ENCODE results near the gene DTWD1. TPM values are rescaled to one million over a fixed set of nuclear protein-coding genes. Genes with fewer than 3 reads are reported as not detected.

The DTWD1 gene
- total RNA-seq, 2 donors from 2014 or later, result 11.4 to 12.1 TPM

DNA sequence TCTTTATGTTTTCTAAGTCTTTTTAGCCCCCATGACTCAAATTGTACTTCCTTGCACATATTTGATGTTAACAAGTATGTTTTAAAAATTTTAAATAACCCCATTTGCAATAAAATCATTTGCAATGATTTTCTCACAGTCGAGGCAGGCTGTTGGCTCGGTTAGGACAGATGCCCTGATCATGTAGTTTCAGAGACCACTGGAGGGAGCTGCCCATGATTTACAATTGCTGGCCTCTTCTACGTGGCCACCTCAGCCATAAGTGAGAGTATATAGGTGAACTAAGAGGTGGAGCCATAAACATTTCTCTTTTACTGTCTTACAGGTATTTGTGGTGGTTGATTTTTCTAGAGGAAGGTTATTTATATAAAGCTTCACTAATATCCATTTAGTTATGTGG, 1.7 kb downstream of the DTWD1 start:
- ATAC-seq (no peak), DNase-seq (ENCODE audit: low spot score) (no peak)
- Mint-ChIP-seq H3K27me3 (no peaks in the 10 kb centered on the region), H3K27ac (no peak overlapping the region), H3K9me3 (no peaks in the 10 kb centered on the region), H3K4me3 (peak overlapping the region; percentile 87), H3K36me3 (peaks cover 11% of the 10 kb centered on the region), H3K4me1 (ENCODE audit: low read depth in 2 of 2) (peaks cover 23 to 31% of the 10 kb centered on the region in 2 donors)

DNA sequence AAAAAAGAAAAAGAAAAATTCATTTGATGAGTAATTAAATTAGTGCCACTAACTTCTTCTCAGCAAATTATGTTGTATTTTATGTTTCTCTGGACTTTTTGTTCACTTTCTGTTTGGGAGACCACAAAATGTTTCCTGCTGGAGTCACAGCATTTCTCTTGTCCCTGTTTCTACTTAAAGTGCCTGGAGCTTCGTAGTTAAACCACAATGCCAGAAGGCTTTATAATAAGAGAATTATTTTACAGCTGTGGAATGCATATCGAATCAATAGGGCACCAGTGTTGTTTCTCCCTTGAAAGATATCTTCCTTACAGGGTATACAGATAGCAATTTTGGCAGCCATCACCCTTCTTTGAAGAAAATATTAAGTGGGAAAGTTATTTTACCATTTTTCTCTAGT, 3.2 kb downstream of the DTWD1 start:
- ATAC-seq (no peak), DNase-seq (ENCODE audit: low spot score) (no peak)
- Mint-ChIP-seq H3K9me3 (no peaks in the 10 kb centered on the region), H3K27me3 (no peaks in the 10 kb centered on the region), H3K4me3 (no peak overlapping the region), H3K36me3 (peaks cover 11% of the 10 kb centered on the region), H3K27ac (no peak overlapping the region), H3K4me1 (ENCODE audit: low read depth in 2 of 2) (peaks cover 23 to 31% of the 10 kb centered on the region in 2 donors)

DNA sequence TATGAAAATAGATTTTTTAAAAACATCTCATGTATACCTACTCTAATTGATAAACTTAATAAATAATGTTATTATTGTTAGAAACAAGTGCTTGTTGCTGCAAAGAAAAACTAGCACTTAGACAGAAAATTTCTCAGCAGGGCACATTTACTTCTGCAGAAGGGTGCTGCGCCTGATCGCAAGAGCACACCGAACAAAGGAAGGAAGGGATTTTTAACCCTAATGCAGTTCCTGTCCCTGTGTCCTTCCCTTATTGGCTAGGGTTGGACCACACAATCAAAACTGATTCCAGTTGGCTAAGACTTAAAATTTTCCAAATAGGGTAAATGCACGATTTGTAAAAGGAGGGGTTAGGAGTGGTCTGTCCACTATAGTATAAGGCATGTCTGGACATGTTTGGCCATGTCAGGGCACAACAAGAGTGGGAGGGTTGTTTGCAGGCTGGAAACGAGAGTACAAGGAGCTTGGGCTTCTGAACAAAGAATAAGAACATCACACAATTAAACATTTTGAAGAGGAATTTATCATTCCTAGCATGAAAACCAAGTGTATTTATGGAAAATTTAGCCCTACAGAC, 4.7 kb downstream of the DTWD1 start:
- Mint-ChIP-seq H3K36me3 (peaks cover 11% of the 10 kb centered on the region), H3K27ac (no peak overlapping the region), H3K4me3 (no peak overlapping the region), H3K4me1 (ENCODE audit: low read depth in 2 of 2) (peaks cover 17 to 23% of the 10 kb centered on the region in 2 donors), H3K27me3 (no peaks in the 10 kb centered on the region), H3K9me3 (no peaks in the 10 kb centered on the region)
- DNase-seq (ENCODE audit: low spot score) (no peak), ATAC-seq (no peak)

DNA sequence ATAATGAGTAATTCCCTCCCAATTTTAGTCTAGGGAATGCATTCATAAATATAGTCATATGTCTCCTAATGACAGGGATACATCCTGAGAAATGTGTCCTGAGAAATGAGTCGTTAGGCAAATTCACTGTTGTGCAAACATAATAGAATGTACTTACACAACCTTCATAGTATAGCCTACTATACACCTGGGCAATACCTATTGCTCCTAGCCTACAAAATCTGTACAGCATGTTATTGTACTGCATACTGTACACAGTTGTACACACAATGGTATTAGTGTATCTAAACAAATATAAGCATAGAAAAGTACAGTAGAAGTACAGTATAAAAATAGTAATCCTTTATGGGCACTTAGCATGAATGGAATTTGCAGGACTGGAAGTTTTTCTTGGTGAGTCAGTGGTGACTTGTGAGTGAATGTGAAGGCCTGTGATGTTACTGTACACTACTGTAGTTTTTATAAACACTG, 6.6 kb downstream of the DTWD1 start:
- DNase-seq (ENCODE audit: low spot score), result no peak
- no peaks in the 10 kb centered on the region for H3K27me3 Mint-ChIP-seq
- peaks cover 4 to 5% of the 10 kb centered on the region in 2 donors for H3K4me1 Mint-ChIP-seq (ENCODE audit: low read depth in 2 of 2)

DNA sequence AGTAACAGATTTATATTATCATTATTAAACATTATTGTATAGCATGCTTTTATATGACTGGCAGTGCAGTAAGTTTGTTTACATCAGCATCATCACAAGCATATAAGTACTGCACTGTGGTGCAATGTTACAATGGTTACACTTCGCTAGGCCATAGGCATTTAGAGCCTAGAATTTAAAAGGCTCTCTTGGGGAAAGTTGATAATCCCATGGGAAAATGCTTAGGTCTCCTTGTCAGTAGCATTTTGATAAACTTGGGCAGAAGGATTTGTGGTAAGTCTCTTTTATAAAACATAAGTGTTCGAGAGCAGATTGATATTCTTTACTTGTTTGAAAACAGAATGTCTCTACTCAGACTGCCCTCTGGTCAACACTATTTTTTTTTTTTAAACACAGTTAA, 7.5 kb downstream of the DTWD1 start:
- DNase-seq (ENCODE audit: low spot score), result no peak
- Mint-ChIP-seq H3K4me3 (no peak overlapping the region), H3K27me3 (no peaks in the 10 kb centered on the region), H3K27ac (no peak overlapping the region), H3K9me3 (no peaks in the 10 kb centered on the region), H3K36me3 (peaks cover 11% of the 10 kb centered on the region), H3K4me1 (ENCODE audit: low read depth in 2 of 2) (peaks cover 2 to 3% of the 10 kb centered on the region in 2 donors)
- ATAC-seq, result no peak

More for the DNA sequence above, 6.6 kb downstream of the DTWD1 start:
- H3K27ac Mint-ChIP-seq, result no peak overlapping the region
- peaks cover 11% of the 10 kb centered on the region for H3K36me3 Mint-ChIP-seq
- no peak overlapping the region for H3K4me3 Mint-ChIP-seq
- no peak for ATAC-seq
- H3K9me3 Mint-ChIP-seq, result no peaks in the 10 kb centered on the region

DNA sequence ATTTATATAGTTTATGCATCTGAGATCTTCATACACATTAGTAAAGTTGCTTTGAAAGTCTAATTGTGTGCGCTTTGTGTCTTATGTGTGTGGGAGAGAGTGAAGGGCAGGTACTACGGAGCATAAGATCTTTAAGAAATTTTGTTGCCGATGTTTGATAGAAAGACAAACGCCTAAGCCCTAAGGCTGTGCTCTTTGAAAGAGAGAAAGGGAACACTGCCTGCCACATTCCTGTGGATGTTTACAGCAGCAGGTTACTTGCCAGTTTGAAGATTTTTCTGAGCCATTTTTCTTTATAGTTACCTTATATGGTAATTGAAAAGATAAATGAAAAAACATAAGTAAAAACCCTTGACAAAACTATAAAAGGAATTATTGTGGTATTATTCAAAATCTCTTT, 17.0 kb downstream of the DTWD1 start:
- H3K36me3 Mint-ChIP-seq, result peaks cover 6% of the 10 kb centered on the region
- H3K4me1 Mint-ChIP-seq (ENCODE audit: low read depth in 2 of 2), result no peaks in the 10 kb centered on the region
- no peaks in the 10 kb centered on the region for H3K9me3 Mint-ChIP-seq
- H3K4me3 Mint-ChIP-seq, result no peak overlapping the region
- DNase-seq (ENCODE audit: low spot score), result no peak
- ATAC-seq, result no peak
- no peaks in the 10 kb centered on the region for H3K27me3 Mint-ChIP-seq
- H3K27ac Mint-ChIP-seq, result no peak overlapping the region

DNA sequence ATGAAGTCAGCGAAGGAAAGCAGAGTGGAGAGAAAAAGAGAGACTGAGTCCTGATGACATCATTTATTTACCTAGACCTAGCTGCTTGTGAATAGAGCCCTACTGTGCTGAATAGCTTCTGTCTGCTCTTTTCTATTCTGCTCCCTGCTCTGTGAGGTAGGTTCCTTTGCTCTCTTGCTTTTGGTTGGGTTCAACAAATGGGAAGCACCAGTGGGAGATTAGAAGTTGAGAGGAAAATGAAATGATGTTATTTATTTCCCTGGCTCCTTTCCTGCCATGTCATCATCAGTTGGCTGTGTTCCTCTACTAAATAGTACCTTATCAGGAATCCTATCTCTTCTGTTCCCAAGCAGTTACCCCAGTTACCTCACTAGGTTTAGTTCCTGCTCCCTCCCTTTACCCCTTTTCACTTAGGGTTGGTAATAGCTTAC, 23.5 kb downstream of the DTWD1 start:
- ATAC-seq (no peak), DNase-seq (ENCODE audit: low spot score) (no peak)
- Mint-ChIP-seq H3K9me3 (no peaks in the 10 kb centered on the region), H3K27ac (no peak overlapping the region), H3K4me1 (ENCODE audit: low read depth in 2 of 2) (no peaks in the 10 kb centered on the region), H3K4me3 (no peak overlapping the region), H3K27me3 (no peaks in the 10 kb centered on the region), H3K36me3 (peaks cover 6% of the 10 kb centered on the region)

DNA sequence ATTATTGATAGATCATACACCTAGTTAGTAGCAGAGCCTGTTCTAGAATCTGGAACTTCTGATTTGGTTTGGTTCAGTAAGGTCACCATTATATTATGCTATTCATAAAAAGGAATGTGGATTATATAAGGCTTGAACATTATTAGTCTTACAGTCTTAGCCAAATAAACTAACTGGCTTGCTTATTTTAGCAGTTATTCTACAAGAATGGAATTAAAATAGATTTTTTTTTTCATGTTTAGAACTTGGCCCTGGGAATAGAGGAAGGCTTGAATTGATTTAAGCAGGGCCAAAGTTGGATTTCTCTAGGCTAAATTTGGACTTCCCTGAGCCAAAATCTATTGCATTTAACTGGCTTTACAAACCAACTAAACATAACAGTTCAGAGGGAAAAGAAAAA, 24.4 kb downstream of the DTWD1 start:
- no peaks in the 10 kb centered on the region for H3K4me1 Mint-ChIP-seq (ENCODE audit: low read depth in 2 of 2)

DNA sequence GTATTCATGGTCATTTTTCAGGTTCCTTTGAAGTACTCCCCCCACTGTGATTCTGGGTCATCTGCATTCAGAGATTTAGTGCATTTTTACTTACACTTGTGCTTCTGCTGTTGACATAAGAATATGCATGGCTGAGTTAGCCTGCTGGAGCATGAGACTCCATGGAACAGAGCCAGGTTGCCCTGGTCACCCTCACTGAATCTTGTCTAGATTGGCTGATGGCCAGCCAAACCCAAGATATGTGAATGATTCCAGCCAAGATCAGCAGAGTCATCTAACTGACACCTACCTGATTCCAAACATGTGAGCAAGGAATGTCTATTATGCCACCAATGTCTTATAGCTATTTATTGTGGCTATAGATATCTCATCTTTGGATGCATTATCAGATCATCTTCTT, 25.1 kb downstream of the DTWD1 start:
- no peaks in the 10 kb centered on the region for H3K27me3 Mint-ChIP-seq
- H3K27ac Mint-ChIP-seq, result no peak overlapping the region
- H3K9me3 Mint-ChIP-seq, result no peaks in the 10 kb centered on the region
- ATAC-seq (no peak), DNase-seq (ENCODE audit: low spot score) (no peak)
- no peaks in the 10 kb centered on the region for H3K4me1 Mint-ChIP-seq (ENCODE audit: low read depth in 2 of 2)
- peaks cover 6% of the 10 kb centered on the region for H3K36me3 Mint-ChIP-seq
- no peak overlapping the region for H3K4me3 Mint-ChIP-seq

More for the DNA sequence above, 24.4 kb downstream of the DTWD1 start:
- Mint-ChIP-seq H3K36me3 (peaks cover 6% of the 10 kb centered on the region), H3K27me3 (no peaks in the 10 kb centered on the region), H3K4me3 (no peak overlapping the region), H3K27ac (no peak overlapping the region), H3K9me3 (no peaks in the 10 kb centered on the region)
- DNase-seq (ENCODE audit: low spot score) (no peak), ATAC-seq (no peak)

DNA sequence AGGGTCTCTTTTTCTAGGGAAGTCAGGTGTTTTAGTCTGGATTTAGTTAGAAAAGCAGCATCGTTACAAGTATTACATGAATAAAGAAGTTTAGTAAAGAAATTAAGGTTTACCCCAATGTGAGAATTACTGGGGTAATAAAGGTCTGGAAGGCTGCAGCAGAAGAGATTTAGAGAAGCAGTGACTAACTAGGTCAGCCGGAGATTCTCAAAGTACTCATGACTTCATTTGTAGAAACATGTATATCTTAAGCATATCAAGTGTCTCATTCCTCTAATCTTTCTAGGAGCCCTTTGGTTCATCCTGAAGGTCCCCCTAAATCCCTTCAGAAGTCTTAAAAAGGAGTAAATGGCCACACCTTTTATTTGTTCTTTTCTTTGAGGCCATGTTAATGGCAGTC, 26.0 kb downstream of the DTWD1 start:
- Mint-ChIP-seq H3K36me3 (peaks cover under 1% of the 10 kb centered on the region), H3K4me3 (no peak overlapping the region), H3K9me3 (no peaks in the 10 kb centered on the region), H3K27ac (no peak overlapping the region), H3K4me1 (ENCODE audit: low read depth in 2 of 2) (no peaks in the 10 kb centered on the region), H3K27me3 (no peaks in the 10 kb centered on the region)
- DNase-seq (ENCODE audit: low spot score) (no peak), ATAC-seq (no peak)

DNA sequence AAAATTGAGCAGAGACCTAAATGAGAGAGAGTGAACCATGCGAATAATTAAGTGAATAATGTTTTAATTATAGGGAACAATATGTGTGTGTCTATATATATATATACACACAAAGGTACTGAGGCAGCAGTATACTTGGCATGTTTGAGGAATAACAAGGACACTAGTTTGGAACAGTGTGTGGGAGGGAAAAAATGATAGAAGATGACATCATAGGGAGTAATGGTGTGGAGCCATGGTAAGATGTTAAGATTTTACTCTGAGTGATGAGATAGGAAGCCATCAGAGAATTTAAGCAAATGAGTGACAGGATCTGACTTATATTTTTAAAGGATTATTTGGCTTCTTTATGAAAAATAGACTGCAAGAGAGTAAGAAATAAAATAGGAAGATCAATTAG, 29.1 kb downstream of the DTWD1 start:
- Mint-ChIP-seq H3K36me3 (peaks cover 16% of the 10 kb centered on the region), H3K27me3 (no peaks in the 10 kb centered on the region), H3K27ac (no peak overlapping the region), H3K9me3 (peaks cover 7% of the 10 kb centered on the region), H3K4me1 (ENCODE audit: low read depth in 2 of 2) (no peaks in the 10 kb centered on the region), H3K4me3 (no peak overlapping the region)
- DNase-seq (ENCODE audit: low spot score), result no peak
- no peak for ATAC-seq

DNA sequence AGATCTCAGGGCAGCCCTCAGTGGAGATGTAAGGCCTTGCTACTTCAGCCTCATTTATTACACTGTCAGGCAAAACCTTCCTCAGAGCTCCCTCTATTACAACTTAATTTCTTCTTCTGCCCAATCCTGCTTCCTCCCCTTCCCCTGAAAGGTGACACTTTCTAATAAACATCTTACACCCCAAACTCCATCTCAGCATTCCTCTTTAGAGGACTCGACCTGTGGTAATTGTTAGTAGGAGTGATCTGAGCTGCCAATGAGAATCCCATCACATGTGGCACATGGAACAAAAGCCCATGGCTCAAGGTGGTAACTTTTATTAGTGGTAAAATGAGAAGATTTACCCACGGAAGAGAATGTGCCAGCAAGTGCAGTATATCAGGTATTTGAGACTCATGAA, 29.8 kb downstream of the DTWD1 start:
- H3K27ac Mint-ChIP-seq, result no peak overlapping the region
- no peaks in the 10 kb centered on the region for H3K4me1 Mint-ChIP-seq (ENCODE audit: low read depth in 2 of 2)
- H3K4me3 Mint-ChIP-seq, result no peak overlapping the region
- peaks cover 16% of the 10 kb centered on the region for H3K36me3 Mint-ChIP-seq
- H3K27me3 Mint-ChIP-seq, result no peaks in the 10 kb centered on the region
- no peak for ATAC-seq
- no peak for DNase-seq (ENCODE audit: low spot score)
- H3K9me3 Mint-ChIP-seq, result peaks cover 7% of the 10 kb centered on the region

DNA sequence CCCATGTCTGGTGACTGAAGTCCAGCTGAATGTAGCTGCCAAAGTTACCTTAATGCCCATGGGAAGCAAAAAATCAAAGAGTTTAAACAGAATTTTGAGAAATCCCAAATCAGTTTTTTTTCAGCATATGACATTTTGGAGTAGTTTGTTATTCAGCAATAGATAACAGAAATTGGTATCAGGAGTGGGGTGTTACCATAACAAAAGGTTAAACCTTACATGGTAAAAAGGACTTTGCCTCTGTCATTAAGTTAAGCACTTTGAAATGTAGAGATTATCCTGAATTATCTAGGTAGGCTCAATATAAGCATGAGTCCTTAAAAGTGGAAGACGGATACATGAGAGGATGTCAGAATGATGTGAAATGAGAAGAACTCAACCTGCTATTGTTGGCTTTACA, 32.1 kb downstream of the DTWD1 start:
- ATAC-seq (no peak), DNase-seq (ENCODE audit: low spot score) (no peak)
- Mint-ChIP-seq H3K36me3 (peaks cover 16% of the 10 kb centered on the region), H3K27me3 (peaks cover 2 to 3% of the 10 kb centered on the region in 2 donors), H3K4me1 (ENCODE audit: low read depth in 2 of 2) (no peaks in the 10 kb centered on the region), H3K9me3 (peaks cover 7% of the 10 kb centered on the region), H3K27ac (no peak overlapping the region), H3K4me3 (no peak overlapping the region)

DNA sequence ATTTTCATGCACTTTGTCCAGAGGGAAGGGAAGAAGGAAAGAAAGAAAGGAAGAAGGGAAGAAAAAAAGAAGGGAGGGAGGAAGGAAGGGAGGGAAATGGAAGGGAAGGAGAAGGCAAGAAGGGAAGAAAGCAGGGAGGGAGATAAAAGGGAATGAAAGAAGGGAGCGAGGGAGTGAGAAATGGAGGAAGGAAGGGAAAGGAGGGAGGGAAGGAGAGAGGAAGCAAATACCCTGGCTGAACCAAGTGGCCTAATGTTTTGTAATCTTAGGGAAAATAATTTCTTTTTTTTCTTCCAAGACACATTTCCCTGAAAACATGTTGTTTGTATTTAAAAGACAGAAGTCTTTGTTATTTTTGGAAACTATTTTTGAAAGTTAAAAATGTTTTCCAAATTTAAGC, 35.9 kb downstream of the DTWD1 start:
- H3K36me3 Mint-ChIP-seq, result peaks cover 16% of the 10 kb centered on the region
- ATAC-seq, result no peak
- H3K27ac Mint-ChIP-seq, result no peak overlapping the region
- H3K4me1 Mint-ChIP-seq (ENCODE audit: low read depth in 2 of 2), result no peaks in the 10 kb centered on the region
- no peak for DNase-seq (ENCODE audit: low spot score)
- H3K27me3 Mint-ChIP-seq, result peaks cover 10% of the 10 kb centered on the region in 2 donors
- H3K9me3 Mint-ChIP-seq, result peaks cover 7% of the 10 kb centered on the region
- H3K4me3 Mint-ChIP-seq, result no peak overlapping the region

DNA sequence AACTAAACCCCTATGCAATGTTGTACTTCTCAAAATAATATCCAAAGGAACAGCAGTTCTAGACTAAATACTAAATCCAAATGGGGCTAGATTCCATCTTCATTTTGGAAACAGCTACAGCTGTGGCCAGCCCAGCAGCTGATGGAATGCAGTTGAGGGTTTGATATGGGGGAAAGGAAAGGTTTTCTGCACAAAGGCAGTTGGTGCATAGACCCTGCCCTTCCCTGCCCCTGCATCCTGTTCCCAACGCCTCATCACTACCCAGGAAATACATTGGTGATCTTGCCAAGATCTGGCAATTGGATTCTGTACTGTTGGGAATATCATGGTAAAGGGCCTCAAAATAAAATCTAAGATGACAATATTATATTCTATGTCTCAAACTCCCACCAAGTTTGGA, 43.9 kb downstream of the DTWD1 start:
- H3K36me3 Mint-ChIP-seq, result no peaks in the 10 kb centered on the region
- H3K9me3 Mint-ChIP-seq, result no peaks in the 10 kb centered on the region
- no peaks in the 10 kb centered on the region for H3K4me1 Mint-ChIP-seq (ENCODE audit: low read depth in 2 of 2)
- ATAC-seq (no peak), DNase-seq (ENCODE audit: low spot score) (no peak)
- peaks cover 6 to 16% of the 10 kb centered on the region in 2 donors for H3K27me3 Mint-ChIP-seq
- H3K27ac Mint-ChIP-seq, result no peak overlapping the region
- no peak overlapping the region for H3K4me3 Mint-ChIP-seq
